Bronchial smooth muscle cell (primary cell): ENCODE data around the gene KLHDC9. TPM values are rescaled to one million over a fixed set of nuclear protein-coding genes. Genes with fewer than 3 reads are reported as not detected.

Experiments
- total RNA-seq: library from RNA; depleted of rRNA; stranded (reverse); fragments of >200 nt; gene quantifications from 2 replicates; pipeline ENCODE4 v1.2.1, GENCODE V29; 2014

Gene KLHDC9, protein sequence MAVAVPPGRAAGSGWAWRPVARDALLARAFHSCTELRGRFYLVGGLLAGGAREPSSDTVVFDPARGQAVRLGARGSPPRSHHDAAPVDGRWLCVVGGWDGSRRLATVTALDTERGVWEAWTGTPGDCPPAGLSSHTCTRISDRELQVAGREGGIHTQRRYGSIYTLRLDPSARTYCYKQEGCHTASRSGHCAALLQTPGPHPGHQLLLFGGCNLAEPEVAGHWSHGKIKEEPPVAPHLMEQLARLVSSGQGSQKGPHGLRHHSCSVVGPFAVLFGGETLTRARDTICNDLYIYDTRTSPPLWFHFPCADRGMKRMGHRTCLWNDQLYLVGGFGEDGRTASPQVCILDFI
- total RNA-seq: 2.0 and 2.3 TPM in 2 replicates

DNA sequence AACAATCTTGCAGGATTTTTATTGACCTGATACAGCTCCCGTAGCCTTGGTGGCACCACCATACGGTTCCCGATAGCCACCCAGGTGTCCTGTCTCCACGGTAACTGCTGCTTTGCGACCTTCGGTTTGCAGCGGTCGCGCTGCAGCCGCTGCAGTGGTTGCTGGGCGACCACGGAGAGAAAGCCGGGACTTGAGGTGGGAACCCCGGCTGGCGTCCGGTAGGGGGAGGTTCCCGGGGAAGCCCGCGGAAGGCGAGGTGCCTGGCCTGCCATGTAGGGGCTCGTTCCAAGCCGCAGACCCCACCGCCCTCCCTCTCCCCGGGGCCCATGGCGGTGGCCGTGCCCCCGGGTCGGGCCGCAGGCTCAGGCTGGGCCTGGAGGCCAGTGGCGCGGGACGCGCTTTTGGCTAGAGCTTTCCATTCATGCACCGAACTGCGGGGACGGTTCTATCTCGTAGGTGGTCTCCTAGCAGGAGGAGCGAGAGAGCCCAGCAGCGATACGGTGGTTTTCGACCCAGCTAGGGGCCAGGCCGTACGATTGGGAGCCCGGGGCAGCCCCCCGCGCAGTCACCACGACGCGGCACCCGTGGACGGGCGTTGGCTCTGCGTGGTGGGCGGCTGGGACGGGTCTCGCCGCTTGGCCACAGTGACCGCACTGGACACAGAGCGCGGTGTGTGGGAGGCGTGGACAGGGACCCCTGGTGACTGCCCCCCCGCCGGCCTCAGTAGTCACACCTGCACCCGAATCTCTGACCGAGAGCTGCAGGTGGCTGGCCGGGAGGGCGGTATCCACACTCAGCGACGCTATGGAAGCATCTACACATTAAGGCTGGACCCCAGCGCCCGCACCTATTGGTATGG, at the start of gene KLHDC9:
KLHDC9 (plus strand) TSS at position 152 of the 859 bp plus-strand sequence; CDS start at position 327, 175 bp downstream.

DNA sequence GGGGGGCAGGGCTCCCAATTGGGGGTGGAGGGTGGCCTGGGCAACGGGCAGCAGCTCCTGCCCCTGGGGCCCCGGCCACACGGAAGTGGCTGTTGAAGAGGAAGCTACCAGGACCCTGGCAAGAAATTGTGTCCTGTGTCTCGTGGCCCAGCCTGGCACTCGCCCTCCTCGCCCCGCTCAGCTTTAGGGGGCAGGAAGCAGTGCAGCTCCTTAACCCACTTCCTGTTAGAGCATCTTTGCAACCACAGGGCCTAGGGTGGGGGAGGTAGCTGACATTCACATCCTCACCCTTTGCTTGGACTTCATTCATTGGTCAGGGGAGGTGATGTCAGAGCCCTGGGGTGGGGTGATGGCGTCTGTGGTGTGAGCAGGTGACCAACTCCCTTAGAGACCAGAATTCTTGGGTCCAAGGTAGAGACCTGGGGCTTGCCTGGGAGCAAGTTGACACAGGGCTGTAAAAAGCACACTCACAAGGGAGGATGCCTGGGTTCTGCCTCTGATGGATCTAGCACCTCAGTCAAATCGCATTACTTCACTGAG, 28.4 kb upstream of the KLHDC9 start, which contains the start of gene ARHGAP30:
ARHGAP30 (minus strand) TSS at position 161 of the 540 bp plus-strand sequence. CDS start 267 bp downstream, outside the sequence.

DNA sequence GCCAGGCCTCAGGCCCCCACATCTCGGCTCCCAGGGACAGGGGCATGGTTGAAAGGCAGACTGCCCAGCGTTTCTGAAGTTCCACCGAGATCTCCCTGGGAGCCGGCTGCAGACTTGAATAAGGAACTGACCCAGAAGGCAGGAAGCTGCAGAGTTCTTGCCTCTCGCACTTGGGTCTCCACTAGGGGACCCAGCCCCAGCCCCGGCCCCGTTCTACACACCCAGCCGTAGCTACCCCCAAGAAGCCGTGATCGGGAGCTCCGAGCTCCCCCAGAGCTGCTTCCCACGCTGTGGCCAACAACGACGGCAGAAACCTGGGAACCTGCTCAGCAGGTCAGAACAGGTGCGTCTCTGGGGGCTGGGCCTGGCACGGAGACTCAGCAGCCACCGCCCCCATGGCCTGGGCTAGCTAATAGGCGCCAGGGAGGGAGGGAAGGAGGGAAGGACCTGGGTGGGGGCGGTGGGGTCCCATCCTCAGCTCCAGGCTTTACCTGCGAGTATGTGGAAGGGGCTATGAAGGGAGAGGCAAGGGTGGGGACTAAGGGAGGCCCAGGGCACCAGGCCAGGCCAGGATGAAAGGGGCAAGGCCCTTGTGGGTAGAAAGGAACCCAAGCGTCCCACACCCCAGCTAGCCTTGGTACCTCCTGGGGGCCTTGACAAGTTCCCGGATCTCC, 8.8 kb upstream of the KLHDC9 start, which contains the start of gene NECTIN4:
NECTIN4 (minus strand) TSS at position 308 of the 674 bp plus-strand sequence; CDS start at position 46, 262 bp downstream.

DNA sequence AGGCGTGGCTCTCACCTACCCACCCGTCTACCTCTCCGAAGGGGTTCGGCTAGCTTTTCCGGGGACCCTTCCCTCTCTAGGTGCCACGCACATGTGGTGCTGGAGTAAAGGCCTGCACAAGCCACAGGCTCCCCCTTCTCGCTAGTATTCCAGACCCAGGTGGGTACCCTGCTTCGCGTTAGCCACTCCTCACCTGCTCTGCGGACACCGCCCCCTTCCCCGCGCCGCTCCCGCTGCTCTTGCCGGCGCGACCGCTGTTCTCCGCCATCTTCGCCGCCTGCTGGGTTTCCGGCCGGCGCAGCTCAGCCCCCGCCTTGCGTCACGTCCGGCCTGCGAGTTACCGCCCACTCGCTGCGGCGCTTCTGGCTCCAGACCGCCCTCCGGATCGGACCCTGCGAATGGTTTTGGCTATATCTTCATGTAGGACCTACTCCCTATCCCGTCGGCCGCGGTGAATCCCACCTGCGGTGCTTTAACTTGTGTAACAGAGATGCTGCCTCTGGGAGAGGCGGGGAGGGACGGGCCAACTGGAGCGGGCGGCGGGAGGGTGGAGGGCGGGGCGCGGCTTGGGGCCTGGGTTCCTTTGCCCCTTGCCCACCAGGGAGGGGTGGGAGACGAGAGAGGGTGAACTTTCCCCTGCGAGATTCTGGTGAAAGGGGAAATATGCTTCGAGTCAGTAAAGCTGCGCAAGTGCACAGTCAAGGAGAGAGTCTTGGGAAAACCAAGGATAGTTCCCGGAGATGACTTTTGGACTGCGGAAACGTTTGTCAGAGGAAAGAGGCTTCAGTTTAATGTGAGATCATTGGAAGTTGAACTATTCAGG, 19.8 kb downstream of the KLHDC9 start, which contains the start of the genes NIT1 and PFDN2:
NIT1 (plus strand) TSS at position 347 of the 823 bp plus-strand sequence; CDS start at position 419, 72 bp downstream.
PFDN2 (minus strand) TSS at position 279 of the 823 bp plus-strand sequence; CDS start at position 268, 11 bp downstream.

DNA sequence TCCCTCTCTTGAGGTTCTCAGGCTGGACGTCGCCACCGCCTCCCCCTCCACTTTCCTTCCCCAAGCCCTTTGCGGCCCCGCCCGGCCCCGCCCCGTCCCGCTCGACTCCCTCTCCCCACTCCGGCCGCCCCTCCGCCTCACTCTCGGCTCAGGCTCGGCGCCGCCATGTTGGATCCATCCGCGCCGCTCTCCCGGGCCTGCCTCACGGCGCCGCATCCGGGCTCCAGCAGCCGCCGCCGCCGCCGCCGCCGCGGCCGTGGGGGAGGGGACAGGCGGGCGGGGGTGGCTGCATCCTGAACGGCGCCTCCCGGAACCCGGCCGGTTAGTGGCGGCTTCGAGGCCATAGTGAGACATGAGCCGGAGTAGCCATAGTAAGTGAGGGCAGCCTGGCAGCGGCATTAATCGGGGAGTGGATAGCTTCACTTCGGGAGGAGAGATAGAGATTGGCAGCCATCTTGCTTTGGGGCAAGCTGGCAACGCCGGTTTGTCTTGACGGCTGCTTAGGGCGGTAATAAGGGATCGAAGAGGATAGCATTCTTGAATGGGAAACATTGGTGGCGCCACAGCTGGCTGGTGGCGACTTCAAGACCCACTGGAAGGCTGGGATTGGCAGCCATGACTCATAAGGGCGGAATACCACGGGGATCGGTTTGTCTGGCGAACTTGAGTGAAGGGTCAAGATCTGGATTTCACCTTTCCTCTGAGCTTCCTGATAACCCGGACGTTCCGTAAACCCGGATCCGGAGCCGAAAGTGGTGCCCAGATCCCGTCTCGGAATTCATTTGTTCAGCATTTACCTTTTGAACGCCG, 34.5 kb downstream of the KLHDC9 start, which contains the start of gene DEDD:
DEDD (minus strand) TSS at position 258 of the 810 bp plus-strand sequence. CDS start 8,205 bp downstream, outside the sequence.

Other genes with a start within 250 kb of the KLHDC9 start
- not detected in 2 replicates for gene CD244, start 235.5 kb upstream of the KLHDC9 start, total RNA-seq
- not detected in 2 replicates for gene ITLN1, start 213.2 kb upstream of the KLHDC9 start, total RNA-seq
- not detected in 2 replicates for gene ITLN2, start 143.6 kb upstream of the KLHDC9 start, total RNA-seq
- gene F11R, start 77.2 kb upstream of the KLHDC9 start, total RNA-seq: 2.2 and 2.5 TPM in 2 replicates
- gene TSTD1, start 59.4 kb upstream of the KLHDC9 start, total RNA-seq: 0.60 and 15.4 TPM in 2 replicates
- 85.6 and 125 TPM in 2 replicates for gene USF1, start 52.4 kb upstream of the KLHDC9 start, total RNA-seq
- gene ARHGAP30, start 28.5 kb upstream of the KLHDC9 start, total RNA-seq: under 0.01 and 0.09 TPM in 2 replicates
- under 0.01 and 0.34 TPM in 2 replicates for gene NECTIN4, start 8.8 kb upstream of the KLHDC9 start, total RNA-seq
- gene PFDN2, start 19.7 kb downstream of the KLHDC9 start, total RNA-seq: 49.8 and 54.0 TPM in 2 replicates
- 22.0 and 22.2 TPM in 2 replicates for gene NIT1, start 19.7 kb downstream of the KLHDC9 start, total RNA-seq
- 20.3 and 35.1 TPM in 2 replicates for gene DEDD, start 34.3 kb downstream of the KLHDC9 start, total RNA-seq
- 148 and 210 TPM in 2 replicates for gene UFC1, start 55.6 kb downstream of the KLHDC9 start, total RNA-seq
- 4.8 and 5.5 TPM in 2 replicates for gene USP21, start 61.1 kb downstream of the KLHDC9 start, total RNA-seq
- 8.9 and 12.6 TPM in 2 replicates for gene PPOX, start 68.1 kb downstream of the KLHDC9 start, total RNA-seq
- gene B4GALT3, start 79.1 kb downstream of the KLHDC9 start, total RNA-seq: 9.9 and 11.3 TPM in 2 replicates
- gene ADAMTS4, start 100.7 kb downstream of the KLHDC9 start, total RNA-seq: 1.1 and 1.4 TPM in 2 replicates
- 196 and 209 TPM in 2 replicates for gene NDUFS2, start 104.0 kb downstream of the KLHDC9 start, total RNA-seq
- gene FCER1G, start 116.9 kb downstream of the KLHDC9 start, total RNA-seq: not detected in 2 replicates
- gene APOA2, start 125.3 kb downstream of the KLHDC9 start, total RNA-seq: not detected in 2 replicates
- 9.0 and 10.9 TPM in 2 replicates for gene TOMM40L, start 127.7 kb downstream of the KLHDC9 start, total RNA-seq
- not detected in 2 replicates for gene NR1I3, start 139.8 kb downstream of the KLHDC9 start, total RNA-seq
- gene PCP4L1, start 160.4 kb downstream of the KLHDC9 start, total RNA-seq: not detected in 2 replicates
- gene MPZ, start 211.6 kb downstream of the KLHDC9 start, total RNA-seq: 0.77 and 1.4 TPM in 2 replicates
- gene SDHC, start 216.0 kb downstream of the KLHDC9 start, total RNA-seq: 17.0 and 23.4 TPM in 2 replicates